ENCODE results near the gene LSAMP.
A peak's percentile ranks its signal among the peaks of the same experiment; 100 is the strongest.

The LSAMP gene

DNA sequence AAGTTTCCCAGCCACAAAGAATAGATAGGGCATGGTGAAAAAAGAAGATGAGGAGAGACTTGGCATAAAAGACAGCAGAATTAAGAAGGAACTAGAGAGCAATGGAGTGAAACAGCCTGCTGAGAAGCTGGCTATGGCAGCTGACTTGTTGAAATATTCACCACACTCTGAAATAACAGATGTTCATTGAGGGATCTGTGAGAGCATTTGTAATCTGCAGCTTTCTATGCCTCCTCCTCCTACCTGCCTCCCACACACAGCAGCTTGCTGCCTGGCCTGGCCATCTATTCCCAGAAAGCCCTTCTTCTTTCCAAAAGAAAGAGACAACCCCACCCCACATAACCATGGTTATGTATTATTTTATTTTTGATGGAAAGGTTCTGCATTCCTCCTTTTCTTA, 518.1 kb downstream of the LSAMP start:
- no peaks in the 10 kb centered on the region for H3K36me3 ChIP-seq (ENCODE audit: control insufficient read depth, insufficient read depth, low read length)
- no peak overlapping the region for H3K4me3 ChIP-seq (replicated peaks; ENCODE audit: low read depth, low read length)
- TF ChIP-seq, protein P1, sequence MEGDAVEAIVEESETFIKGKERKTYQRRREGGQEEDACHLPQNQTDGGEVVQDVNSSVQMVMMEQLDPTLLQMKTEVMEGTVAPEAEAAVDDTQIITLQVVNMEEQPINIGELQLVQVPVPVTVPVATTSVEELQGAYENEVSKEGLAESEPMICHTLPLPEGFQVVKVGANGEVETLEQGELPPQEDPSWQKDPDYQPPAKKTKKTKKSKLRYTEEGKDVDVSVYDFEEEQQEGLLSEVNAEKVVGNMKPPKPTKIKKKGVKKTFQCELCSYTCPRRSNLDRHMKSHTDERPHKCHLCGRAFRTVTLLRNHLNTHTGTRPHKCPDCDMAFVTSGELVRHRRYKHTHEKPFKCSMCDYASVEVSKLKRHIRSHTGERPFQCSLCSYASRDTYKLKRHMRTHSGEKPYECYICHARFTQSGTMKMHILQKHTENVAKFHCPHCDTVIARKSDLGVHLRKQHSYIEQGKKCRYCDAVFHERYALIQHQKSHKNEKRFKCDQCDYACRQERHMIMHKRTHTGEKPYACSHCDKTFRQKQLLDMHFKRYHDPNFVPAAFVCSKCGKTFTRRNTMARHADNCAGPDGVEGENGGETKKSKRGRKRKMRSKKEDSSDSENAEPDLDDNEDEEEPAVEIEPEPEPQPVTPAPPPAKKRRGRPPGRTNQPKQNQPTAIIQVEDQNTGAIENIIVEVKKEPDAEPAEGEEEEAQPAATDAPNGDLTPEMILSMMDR (IDR thresholded peaks at IDR 0.05; ENCODE audit: insufficient read depth, low read length, poor library complexity, severe bottlenecking) = no peak
- DNase-seq (ENCODE audit: extremely low read depth, insufficient read length) = no peak
- no peaks in the 10 kb centered on the region for H3K27me3 ChIP-seq (replicated peaks; ENCODE audit: control insufficient read depth, insufficient read depth, low read length)

DNA sequence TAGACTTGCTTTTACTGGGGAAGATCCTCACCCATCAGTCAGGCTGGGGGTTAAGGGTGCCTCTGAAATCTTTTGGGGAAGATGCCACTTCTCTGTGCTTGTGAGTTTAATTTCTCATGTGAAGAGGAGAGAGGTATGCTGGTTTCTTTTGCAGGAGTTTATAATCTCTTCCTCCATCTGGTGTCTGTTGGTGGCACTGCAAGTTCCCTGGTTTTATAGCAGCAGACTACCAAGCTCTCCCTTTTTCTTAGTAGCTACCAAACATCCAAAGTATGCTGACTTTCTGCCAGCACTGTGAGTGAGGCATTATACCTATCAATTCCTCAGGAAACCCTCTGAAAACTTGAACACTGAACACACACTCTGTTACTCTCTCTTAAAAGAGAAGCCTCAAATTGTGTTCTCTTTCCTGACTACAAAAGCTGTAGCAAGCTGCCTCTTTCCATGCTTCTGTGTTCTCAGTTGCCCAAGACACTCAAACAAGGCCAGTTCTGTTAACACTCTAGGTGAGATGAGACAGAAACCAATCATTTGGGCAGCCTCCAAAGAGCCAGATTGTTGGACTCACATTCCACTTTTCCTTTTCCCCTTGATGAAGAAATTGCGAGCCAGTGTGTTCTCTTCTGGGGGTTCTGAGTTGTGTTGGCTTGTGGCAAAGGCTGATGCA, 522.5 kb downstream of the LSAMP start:
- TF ChIP-seq, protein P1 (IDR thresholded peaks at IDR 0.05; ENCODE audit: insufficient read depth, low read length, poor library complexity, severe bottlenecking) = peak; percentile 70
- H3K4me3 ChIP-seq (replicated peaks; ENCODE audit: low read depth, low read length) = no peak overlapping the region
- DNase-seq (ENCODE audit: extremely low read depth, insufficient read length) = no peak

DNA sequence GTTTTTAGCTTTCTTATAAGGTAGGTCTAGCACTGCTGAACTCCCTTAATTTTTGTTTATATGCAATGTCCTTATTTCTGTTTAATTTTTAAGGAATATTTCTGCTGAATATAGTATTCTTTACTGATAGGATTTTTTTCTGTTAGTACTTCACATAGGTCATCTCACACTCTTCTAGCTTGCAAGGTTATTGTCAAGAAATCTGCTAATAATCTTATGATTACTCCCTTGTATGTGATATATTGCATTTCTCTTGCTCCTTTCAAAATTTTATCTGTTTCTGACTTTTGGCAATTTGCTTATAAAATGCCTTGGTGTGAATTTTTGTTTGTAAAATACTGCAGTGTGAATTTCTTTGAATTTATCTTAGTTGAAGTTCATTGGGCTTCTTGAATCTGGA, 523.6 kb downstream of the LSAMP start:
- no peak overlapping the region for H3K4me3 ChIP-seq (replicated peaks; ENCODE audit: low read depth, low read length)
- H3K36me3 ChIP-seq (ENCODE audit: control insufficient read depth, insufficient read depth, low read length) = no peaks in the 10 kb centered on the region
- no peaks in the 10 kb centered on the region; the same call in 1 of the 2 replicates for H3K27me3 ChIP-seq (replicated peaks; ENCODE audit: control insufficient read depth, insufficient read depth, low read length)
- TF ChIP-seq, protein P1 (IDR thresholded peaks at IDR 0.05; ENCODE audit: insufficient read depth, low read length, poor library complexity, severe bottlenecking) = no peak
- no peak for DNase-seq (ENCODE audit: extremely low read depth, insufficient read length)

More for the DNA sequence above, 522.5 kb downstream of the LSAMP start:
- Histone ChIP-seq H3K36me3 (ENCODE audit: control insufficient read depth, insufficient read depth, low read length) (no peaks in the 10 kb centered on the region), H3K27me3 (replicated peaks; ENCODE audit: control insufficient read depth, insufficient read depth, low read length) (no peaks in the 10 kb centered on the region)

DNA sequence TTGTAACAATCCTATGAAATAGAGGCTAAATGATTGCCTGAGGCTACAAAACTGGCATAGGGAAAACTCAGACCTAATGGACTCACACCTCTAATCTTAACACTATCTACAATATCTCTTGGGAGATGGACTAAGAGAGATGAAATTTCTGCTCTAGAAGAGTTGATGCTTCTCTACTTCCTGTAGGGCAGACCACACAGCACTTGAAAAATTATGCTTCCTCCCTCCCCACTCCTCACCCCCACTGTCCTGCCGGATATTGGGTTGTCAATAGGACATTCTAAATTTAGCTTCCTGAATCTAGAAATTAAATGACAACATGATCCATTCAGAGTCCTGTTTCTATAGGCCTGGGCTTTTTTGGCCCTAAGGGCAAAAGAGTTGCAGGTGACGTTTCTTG, 526.4 kb downstream of the LSAMP start:
- H3K4me3 ChIP-seq (replicated peaks; ENCODE audit: low read depth, low read length) = no peak overlapping the region
- no peaks in the 10 kb centered on the region for H3K36me3 ChIP-seq (ENCODE audit: control insufficient read depth, insufficient read depth, low read length)
- TF ChIP-seq, protein P1 (IDR thresholded peaks at IDR 0.05; ENCODE audit: insufficient read depth, low read length, poor library complexity, severe bottlenecking) = no peak
- DNase-seq (ENCODE audit: extremely low read depth, insufficient read length) = no peak
- H3K27me3 ChIP-seq (replicated peaks; ENCODE audit: control insufficient read depth, insufficient read depth, low read length) = no peaks in the 10 kb centered on the region; the same call in 1 of the 2 replicates

DNA sequence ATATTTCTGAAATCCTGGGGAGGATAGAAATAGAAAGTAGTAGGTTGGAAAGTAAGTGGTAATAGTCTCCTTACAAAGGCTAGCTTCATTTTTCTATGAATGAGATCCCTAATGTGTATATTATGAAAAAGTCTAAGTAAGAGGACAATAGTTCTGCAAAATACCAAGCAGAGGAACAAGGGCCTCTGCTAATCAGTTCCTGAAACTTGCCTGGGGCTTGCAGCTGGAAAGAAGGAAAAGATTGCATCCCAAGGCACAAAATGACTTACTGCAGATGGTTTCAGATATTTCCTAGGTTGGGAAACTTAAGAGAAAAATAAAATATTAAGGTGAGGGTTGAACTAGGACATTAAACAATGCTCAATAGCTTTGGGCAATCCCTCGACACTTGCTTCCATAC, 528.4 kb downstream of the LSAMP start:
- TF ChIP-seq, protein P1 (IDR thresholded peaks at IDR 0.05; ENCODE audit: insufficient read depth, low read length, poor library complexity, severe bottlenecking) = no peak
- Histone ChIP-seq H3K27me3 (replicated peaks; ENCODE audit: control insufficient read depth, insufficient read depth, low read length) (no peaks in the 10 kb centered on the region; the same call in 1 of the 2 replicates), H3K36me3 (ENCODE audit: control insufficient read depth, insufficient read depth, low read length) (no peaks in the 10 kb centered on the region), H3K4me3 (replicated peaks; ENCODE audit: low read depth, low read length) (no peak overlapping the region)
- no peak for DNase-seq (ENCODE audit: extremely low read depth, insufficient read length)

All from GM06990 (cell line).